HG03135 (cell line): Measurements from ENCODE around the gene GTPBP6.
"Not testable (repeated sequence)": the region's sequence is repeated elsewhere in the genome, so short reads cannot be mapped to it uniquely, and the experiment has no call there.

Experiments
- ATAC-seq: cut with Tn5 transposase; IDR thresholded peaks from one replicate; pipeline ENCODE4 v1.9.1; 2021; ENCODE audit warnings: mild to moderate bottlenecking, moderate library complexity; ENCODE audit not compliant: unreplicated experiment

The GTPBP6 gene

DNA sequence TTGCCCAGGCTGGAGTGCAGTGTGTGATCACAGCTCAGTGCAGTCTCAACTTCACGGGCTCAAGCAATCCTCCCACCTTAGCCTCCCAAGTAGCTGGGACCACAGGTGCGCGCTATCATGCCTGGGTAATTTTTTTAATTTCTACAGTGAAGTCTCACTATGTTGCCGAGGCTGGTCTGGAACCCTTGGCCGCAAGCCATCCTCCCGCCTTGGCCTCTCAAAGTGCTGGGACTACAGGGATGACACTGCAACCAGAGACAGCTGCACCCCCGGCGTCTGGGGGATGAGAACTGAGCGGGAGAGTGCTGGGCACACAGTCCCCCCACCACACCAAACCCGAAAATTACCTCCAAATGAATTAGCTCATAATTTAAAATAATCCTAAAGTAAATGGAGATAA, 33.1 kb upstream of the GTPBP6 start:
- no peak for ATAC-seq

DNA sequence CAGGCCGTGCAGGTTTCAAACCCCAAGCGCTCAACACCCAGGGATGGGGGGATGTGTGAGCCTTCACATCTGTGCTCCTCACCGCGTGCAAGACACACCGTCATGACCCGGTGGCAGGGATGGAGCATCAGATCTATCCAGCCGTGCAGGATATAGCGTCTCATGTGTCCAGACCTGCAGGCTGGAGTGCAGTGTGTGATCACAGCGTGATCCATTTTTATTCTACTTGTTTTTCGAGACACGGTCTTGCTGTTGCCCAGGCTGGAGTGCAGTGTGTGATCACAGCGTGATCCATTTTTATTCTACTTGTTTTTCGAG, 32.7 kb upstream of the GTPBP6 start:
- ATAC-seq, result not testable (repeated sequence)

DNA sequence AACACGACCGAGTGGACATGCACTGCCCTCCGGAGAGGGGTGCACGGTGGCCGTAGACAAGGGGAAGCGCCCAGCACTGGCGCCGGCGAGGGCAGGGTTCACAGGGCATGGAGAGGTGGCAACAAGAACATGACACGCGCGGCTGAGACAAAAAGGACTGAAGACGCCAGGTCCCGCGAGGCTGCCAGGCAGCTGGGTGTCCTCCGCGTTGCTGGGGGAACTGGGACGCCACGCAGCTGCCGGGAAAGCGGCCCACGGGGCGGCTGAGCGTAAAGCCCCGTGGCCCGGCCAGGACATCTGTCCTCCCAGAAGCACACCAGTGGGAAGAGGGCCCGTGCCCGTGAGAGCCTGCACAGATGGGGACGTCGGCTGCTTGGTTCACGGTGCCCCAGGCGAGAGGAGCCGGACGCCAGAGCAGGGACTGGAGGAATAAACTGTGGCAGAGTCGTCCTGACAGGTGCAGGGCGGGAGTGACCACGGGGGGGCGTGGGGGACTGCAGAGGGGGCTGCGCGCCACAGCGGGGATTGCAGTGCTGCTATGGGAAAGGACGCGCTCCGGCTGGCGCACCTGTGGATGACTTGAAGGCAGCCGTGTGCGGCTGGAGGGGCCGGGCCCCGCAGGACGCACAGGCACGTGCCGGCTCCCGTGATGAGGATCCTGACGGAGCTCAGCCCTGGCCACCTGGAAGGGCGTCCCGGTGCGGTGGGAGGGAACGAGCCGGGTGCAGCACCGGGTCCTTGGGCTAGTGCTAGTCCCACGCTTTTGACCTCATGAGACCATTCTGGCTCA, 32.1 kb upstream of the GTPBP6 start:
- no peak for ATAC-seq

DNA sequence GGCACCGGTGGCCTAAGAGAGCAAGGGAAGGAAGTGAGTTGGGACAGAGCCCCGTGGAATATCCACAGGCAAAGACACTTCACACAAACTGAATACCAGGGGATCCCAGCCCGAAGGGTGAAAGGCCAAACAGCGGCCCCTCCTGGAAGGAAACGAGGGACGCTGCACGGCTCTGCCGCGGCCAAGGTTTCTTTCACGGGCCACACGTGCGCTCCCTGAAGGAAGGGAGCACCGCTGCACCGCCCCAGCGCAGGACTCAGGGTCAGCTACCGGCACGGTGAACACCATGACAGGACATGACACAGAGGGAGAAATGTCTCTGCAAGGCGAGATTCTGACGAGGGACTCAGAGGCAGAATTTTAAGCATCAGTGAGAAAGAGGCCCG, 31.5 kb upstream of the GTPBP6 start:
- no peak for ATAC-seq

DNA sequence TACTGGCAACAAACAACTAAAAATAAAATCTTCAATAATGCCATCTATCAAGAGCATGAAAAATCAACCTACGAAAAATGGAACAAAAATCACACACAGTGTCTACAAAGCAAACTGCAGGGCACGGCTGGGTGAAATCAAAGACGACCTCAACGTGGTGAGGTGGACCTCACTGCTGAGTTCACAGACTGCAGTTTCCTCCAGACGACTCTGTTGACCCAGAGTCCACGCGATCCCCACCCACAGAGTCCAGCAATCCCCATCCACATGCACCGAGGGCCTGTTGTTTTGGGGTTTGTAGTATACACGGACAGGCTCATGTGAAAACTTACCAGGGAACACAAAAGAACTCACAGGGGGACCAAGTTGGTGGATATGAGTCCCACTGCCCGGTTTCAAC, 31.1 kb upstream of the GTPBP6 start:
- ATAC-seq, result no peak

DNA sequence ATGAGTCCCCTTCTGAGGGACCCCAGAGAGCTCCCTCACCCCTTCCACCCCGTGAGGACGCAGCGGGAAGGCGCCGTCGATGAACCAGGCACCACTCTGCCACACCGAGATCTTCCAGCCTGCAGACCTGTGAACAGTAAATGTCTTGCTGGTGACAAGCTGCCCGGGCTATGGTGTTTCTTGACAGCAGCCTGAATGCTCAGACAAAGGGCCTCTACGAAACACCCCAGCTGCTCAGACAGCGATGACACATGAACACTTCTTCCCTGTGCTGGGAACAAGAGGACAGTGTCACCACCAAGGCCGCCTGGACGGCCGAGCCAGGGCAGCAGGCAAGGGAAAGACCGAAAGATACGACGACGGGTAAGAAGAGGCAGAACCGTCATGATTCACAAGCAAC, 30.6 kb upstream of the GTPBP6 start:
- no peak for ATAC-seq

DNA sequence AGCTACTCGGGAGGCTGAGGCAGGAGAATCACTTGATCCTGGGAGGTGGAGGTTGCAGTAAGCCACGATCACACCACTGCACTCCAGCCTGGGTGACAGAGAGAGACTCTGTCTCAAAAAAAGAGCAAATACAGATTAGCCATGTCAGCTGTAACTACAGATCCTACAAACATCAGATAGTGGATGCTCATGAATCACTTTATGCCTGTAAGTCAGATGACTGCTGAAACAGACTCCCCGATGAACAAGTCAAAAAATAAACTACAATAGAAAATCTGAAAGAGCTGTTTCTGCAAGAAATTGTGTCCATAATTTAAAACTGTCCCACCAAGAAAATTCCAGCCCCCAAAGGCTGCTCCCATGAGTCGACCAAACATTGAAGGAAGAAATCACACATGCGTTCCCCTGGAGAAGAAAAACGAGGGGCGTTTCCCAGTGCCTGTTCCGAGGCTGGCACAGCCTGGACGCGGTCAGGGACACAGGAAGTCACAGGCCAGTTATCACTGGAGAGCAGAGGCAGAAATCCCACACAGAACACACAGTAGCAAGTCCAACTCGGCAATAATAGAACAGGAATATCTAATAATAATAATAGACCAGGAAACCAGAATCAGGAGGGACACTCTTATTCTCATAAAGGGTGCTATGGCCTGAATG, 30.0 kb upstream of the GTPBP6 start:
- no peak for ATAC-seq

DNA sequence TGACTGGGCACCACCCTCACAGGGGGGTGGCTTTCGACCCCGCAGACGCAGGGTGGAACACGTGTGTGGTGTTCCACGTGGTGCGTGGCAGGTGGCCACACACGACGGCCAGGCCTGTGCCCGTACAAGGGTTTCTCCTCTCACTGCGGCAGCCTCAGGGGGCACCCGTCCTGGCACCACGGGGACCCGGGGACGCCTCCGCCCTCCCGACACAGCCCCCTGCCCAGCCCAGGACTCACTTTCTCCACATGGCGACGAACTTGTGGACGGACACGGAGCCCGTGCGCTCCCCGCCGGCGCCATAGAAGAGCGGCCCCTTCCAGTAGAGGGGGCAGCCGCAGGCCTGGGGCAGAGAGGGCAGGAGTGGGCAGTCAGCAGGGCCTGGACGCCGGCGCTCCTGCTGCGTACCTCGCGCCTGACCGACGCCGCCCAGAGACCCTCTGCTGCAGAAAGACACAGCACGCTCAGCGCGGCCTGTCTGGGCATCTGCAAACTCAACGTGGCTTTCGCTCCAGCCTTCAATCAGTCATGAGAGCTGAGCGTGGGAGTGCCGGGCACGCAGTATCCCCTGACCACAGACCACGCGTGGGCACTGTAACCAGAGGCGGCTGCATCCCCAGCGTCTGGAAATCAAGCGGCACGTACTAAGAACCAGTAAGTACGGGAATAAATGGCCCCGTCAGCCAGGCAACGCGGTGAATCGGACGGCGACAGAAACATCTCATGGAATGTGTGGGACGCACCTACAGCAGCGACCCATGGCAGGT, 28.9 kb upstream of the GTPBP6 start:
- no peak for ATAC-seq

DNA sequence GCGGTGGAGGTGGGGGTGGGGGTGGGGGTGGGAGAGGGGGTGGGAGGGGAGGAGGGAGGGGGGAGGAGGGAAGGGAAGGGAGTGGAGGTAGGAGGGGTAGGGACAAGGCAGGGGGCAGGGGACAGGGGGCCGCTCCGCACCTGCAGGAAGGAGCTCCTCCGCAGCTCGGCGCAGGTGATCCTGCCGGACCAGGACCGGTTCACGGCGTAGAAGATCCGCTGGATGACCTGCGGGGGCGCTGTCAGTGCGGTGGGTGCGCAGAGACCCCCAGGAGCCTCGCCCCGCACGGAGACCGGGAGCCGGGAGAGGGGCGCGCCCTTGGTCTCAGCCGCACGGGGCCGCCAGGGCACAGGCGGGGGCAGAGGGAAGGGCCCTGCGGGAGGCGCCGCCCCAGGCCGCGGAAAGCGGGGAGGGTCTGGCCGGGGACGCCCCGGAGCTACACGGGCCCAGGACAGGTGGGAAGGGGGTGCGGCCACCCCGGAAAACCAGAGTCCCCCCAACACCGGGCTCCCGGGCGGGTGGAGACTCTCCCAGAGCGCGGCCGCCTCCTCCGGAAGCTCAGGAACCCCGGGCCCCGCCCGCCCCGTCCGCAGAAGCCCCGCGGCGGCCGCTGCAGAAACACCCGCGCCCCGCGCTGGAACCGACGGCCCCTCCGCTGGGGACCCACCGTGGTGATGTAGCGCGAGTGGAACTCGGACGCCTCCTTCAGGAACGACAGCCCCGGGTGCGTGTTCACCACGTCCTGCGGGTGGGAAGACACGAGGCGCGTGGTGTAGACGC, 27.6 kb upstream of the GTPBP6 start:
- ATAC-seq, result no peak

DNA sequence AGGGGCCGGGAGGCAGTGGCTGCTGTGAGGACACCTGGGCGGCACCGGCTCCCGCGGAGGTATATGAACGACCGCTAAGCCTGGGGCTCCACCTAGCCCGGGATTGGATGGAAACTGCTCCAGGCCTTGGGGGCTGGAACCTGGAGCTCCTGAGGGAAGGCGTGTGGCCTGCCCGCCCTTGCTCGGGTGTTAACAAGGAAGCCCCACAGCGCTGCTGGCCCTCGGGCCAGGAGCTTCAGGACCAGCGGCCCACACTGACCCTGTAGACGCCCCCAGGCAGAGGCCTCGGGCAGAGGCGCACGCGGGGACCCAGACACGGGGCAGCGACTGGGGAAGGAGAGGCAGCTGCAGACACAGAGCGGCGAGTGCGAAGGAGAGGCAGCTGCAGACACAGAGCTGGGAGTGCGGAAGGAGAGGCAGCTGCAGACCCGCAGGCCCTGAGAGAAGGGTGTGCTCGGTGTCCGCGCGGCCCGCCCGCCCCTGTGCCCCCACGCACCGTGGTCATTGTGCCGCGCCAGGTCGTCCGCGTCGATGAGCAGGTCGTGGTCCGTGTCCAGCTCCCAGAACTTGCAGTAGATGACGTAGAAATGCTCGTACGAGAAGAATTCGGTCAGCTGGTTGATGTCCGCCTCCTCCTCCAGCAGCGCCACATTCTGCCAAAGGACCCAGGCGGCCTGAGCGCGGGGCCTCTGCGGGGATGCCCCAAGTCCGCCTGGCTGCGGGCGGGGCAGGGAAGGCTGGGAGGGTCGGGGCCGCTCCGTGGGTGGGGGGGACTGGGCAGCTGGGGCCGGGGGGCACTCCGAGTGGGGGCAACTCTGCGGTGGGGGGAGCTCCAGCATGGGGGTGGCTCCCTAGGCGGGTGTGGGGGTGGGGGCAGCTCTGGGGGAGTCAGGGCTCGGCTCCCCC, 26.7 kb upstream of the GTPBP6 start:
- no peak for ATAC-seq

DNA sequence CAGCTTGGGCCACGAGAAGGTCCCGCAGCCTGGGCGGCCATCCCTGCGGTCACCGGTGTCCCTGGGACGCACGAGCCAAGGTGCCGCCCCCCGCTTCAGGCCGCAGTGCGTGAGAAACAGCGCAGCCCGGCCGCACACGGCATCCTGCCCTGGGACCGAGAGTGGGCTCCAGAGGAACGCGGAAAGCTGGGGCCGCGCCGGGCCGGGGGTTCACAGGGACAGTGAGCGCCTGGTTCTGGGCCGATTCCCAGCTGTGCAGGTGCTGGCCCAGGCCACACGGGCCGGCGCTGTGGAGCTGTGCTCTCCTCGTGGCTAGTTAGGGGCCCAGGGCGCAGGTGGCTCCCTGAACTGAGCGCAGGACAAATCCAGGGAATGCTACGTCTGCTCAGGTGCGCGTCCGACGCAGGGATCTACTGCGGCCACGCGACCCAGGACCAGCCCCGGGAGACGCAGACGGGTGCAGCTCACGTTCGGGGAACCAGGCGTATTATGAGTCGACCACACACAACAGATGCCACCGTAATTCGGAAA, 25.8 kb upstream of the GTPBP6 start:
- no peak for ATAC-seq

DNA sequence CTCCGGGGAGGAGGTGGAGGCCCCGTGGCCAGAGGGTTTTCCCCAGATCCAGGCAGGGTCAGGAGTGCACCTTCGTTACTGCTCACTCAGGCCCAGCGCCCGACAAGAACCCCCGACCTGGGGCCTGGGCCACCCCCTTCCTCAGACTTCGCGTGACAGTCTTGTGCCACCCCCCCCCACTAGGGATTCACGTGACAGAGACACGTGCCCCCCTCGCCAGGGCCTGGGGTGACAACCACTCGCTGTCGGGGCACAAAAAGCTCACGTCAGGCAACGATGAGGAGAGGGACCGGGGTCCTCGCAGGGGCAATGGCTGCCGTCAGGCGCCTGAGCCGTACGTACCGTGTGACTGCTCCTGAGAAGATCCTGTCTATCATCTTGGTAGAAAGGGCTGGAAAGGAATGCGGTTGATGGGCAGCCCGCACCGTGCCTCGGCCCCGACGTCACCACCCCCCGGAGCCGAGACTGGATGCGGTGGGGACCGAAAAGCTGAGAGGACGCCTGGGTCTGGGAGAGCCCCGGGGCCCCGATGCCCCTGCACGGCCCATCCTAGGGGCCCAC, 23.0 kb upstream of the GTPBP6 start:
- ATAC-seq, result no peak

DNA sequence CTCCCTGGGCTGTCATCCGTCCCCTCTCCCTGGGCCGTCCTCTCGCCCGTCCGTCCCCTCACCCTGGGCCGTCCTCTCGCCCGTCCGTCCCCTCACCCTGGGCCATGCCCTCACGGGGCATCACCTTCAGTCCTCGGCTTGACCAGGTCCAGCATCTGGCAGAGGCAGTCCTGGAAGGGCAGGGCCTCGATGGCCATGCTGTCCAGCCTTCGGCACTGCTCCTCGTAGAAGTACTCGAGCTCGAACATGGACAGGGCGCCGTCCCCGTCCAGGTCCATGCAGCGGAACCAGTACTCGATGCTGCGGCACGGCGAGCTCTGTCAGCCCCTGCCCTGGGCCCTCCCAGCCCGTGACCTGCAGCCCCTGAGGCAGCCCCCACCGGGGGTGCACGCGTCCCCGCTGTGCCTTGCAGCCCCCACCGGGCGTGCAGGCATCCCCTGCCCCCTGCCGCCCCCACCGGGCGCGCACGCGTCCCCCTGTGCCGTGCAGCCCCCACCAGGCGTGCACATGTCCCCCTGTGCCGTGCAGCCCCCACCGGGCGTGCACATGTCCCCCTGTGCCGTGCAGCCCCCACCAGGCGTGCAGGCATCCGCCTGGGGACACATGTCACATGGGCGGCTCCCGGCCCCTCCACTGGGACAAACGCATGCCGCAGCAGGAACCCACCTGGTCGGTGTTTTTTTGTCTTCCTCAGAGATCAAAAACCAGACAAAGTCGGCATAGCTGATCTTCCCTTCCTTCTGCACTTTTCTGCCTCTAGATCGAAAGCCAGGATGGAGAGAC, 22.2 kb upstream of the GTPBP6 start:
- ATAC-seq, result no peak

DNA sequence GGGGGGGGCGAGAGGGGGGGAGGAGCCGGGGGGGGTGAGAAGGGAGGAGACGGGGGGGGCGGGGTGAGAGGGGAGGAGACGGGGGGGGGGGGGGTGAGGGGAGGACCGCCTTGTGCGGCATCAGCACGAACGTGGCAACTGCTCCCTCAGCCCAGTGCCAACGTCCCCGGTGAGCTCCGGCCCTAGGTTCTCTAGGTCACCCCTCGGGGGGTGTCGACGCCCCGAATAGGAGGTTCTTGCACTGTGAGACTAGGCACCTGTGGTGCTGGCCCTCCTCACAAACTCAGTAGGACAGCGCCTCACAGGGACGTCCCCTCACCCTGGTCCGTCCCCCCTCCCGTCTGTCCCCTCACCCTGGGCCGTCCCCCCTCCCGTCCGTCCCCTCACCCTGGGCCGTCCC, 21.5 kb upstream of the GTPBP6 start:
- no peak for ATAC-seq

DNA sequence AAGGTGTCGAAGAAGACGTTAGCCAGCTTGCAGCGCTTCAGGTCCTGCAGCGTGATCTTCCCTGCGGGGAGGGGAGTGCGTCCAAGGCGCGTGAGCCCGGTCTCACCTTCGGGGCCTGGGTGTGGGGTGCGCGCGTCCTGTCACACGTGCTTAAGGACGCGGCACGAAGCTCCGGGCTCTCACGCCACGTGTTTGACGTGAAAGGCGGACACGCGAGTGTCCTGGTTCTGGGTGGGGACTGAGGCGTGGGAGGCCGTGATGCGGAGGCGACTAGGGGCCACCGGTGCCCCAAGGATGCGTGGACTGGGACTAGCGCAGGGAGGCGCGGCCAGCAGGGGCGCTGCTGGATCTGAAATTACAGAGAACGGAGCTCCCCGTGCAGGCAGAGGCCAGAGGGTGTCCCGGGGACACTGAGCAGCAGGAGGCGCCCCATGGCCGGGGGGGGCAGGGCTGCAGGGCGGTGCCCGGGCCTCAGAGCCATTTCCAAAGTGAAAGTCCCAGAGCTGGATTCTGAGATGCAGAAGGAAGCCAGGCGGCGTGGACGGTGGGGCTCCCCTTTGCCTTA, 20.3 kb upstream of the GTPBP6 start:
- ATAC-seq, result no peak

DNA sequence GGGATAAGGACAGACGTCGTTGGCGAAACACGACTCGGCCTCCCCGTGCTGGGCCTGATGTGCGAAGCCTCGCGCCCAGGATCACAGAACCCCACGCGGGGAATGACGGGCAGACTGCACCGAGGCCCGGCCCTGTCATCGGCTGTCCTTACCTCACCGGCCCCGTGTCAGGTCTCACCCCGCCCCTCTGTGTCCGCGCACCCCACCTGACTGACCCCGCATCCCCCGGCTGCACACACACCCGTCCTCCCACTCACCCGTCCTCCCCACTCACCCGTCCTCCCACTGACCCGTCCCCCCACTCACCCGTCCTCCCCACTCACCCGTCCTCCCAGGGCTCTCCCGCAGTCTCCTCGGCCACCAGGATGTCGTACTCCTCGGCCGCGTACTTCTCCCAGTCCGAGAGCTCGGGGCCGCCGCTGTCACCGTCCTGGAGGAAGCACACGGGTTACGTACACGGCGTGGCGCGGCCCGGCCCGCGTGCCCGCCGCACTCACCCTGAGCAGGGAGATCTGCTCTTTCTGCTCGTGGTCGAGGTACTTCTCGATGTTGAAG, 19.8 kb upstream of the GTPBP6 start:
- no peak for ATAC-seq

DNA sequence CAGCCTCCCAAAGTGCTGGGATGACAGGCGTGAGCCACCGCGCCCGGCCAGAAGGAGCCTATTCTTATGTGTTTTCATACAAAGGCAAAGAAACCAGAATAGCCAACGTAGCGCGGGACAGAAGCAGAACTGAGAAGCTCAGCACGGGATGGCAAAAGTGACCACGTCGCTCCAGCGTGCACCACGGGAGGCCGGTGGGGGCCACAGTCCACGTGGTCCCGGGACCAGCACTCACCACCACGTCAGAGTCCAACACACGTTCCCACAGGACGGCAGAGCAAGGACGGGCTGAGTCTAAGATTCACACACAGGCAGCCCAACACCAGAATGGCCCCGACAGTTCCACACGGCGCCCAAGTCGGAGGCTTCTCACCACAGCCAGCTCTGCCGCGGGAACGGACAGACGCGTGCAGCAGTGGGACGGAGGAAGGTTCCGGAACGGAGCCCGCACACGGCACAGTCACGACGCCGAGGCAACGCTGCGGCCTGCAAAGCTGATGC, 18.8 kb upstream of the GTPBP6 start:
- ATAC-seq, result no peak

DNA sequence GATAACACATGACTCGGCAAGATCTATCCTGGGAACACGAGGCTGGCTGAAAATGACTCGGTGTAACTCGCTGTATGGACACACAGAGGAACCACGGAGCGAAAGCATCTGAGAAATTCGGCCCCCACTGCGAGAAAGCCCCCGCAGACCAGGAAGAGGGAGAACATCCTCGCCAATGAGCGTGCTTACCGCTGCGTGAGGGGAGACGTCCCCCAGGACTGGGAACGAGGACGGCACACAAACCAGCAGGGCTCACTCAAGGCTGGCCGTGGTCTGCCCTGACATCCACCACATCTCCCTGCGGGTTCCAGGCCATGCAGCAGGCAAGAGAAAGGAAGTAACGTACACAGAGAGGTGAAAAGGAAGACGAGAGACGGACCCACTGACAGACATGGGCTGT, 17.6 kb upstream of the GTPBP6 start:
- ATAC-seq, result no peak
